ENCODE data around the gene MAML3.

MAML3 gene

GRCh38 chr4:139756391-139757180 lies 397.4 kb downstream of the MAML3 start:
- DNase-seq (ENCODE audit: insufficient read length, low spot score) (no peak), FAIRE-seq (no peak)
- TF ChIP-seq TAF1 (IDR thresholded peaks at IDR 0.05; ENCODE audit: low read depth, low read length): no peak
- TF ChIP-seq POLR2AphosphoS5 (IDR thresholded peaks at IDR 0.05; ENCODE audit: low read depth, low read length): no peak
- no peak for TF ChIP-seq POLR2A (IDR thresholded peaks at IDR 0.05; ENCODE audit: low read depth, low read length)
- no peak for TF ChIP-seq POU2F2 (IDR thresholded peaks at IDR 0.05; ENCODE audit: low read depth, low read length)
- TF ChIP-seq SPI1 (IDR thresholded peaks at IDR 0.05; ENCODE audit: low read depth, low read length): no peak
- TF ChIP-seq PAX5 (IDR thresholded peaks at IDR 0.05; ENCODE audit: insufficient read depth, low read length, severe bottlenecking): no peak

GRCh38 chr4:139754938-139755337 lies 399.0 kb downstream of the MAML3 start:
- DNase-seq (ENCODE audit: insufficient read length, low spot score) (no peak), FAIRE-seq (no peak)
- TF ChIP-seq POLR2AphosphoS5 (IDR thresholded peaks at IDR 0.05; ENCODE audit: low read depth, low read length) (no peak), POLR2A (IDR thresholded peaks at IDR 0.05; ENCODE audit: low read depth, low read length) (no peak), TAF1 (IDR thresholded peaks at IDR 0.05; ENCODE audit: low read depth, low read length) (no peak), PAX5 (IDR thresholded peaks at IDR 0.05; ENCODE audit: insufficient read depth, low read length, severe bottlenecking) (no peak), POU2F2 (IDR thresholded peaks at IDR 0.05; ENCODE audit: low read depth, low read length) (no peak), SPI1 (IDR thresholded peaks at IDR 0.05; ENCODE audit: low read depth, low read length) (no peak)

- no peak for TF ChIP-seq TAF1 (IDR thresholded peaks at IDR 0.05; ENCODE audit: low read depth, low read length)
- no peak for TF ChIP-seq POLR2A (IDR thresholded peaks at IDR 0.05; ENCODE audit: low read depth, low read length)
- TF ChIP-seq POU2F2 (IDR thresholded peaks at IDR 0.05; ENCODE audit: low read depth, low read length): no peak
- no peak for TF ChIP-seq SPI1 (IDR thresholded peaks at IDR 0.05; ENCODE audit: low read depth, low read length)
- TF ChIP-seq PAX5 (IDR thresholded peaks at IDR 0.05; ENCODE audit: insufficient read depth, low read length, severe bottlenecking): no peak
- no peak for TF ChIP-seq POLR2AphosphoS5 (IDR thresholded peaks at IDR 0.05; ENCODE audit: low read depth, low read length)
- DNase-seq (ENCODE audit: insufficient read length, low spot score) (no peak), FAIRE-seq (no peak)
Measured at GRCh38 chr4:139753686-139754085, 400.3 kb downstream of the MAML3 start.

GRCh38 chr4:139749835-139750498 lies 404.0 kb downstream of the MAML3 start:
- TF ChIP-seq TAF1 (IDR thresholded peaks at IDR 0.05; ENCODE audit: low read depth, low read length) (no peak), PAX5 (IDR thresholded peaks at IDR 0.05; ENCODE audit: insufficient read depth, low read length, severe bottlenecking) (no peak)
- no peak for FAIRE-seq
- no peak for DNase-seq (ENCODE audit: insufficient read length, low spot score)

GRCh38 chr4:139749338-139749737 lies 404.6 kb downstream of the MAML3 start:
- FAIRE-seq: no peak
- TF ChIP-seq POU2F2 (IDR thresholded peaks at IDR 0.05; ENCODE audit: low read depth, low read length) (no peak), SPI1 (IDR thresholded peaks at IDR 0.05; ENCODE audit: low read depth, low read length) (no peak), POLR2AphosphoS5 (IDR thresholded peaks at IDR 0.05; ENCODE audit: low read depth, low read length) (no peak), POLR2A (IDR thresholded peaks at IDR 0.05; ENCODE audit: low read depth, low read length) (no peak), TAF1 (IDR thresholded peaks at IDR 0.05; ENCODE audit: low read depth, low read length) (no peak), PAX5 (IDR thresholded peaks at IDR 0.05; ENCODE audit: insufficient read depth, low read length, severe bottlenecking) (no peak)
- no peak for DNase-seq (ENCODE audit: insufficient read length, low spot score)

- no peak for DNase-seq (ENCODE audit: insufficient read length, low spot score)
- no peak for FAIRE-seq
- TF ChIP-seq SPI1 (IDR thresholded peaks at IDR 0.05; ENCODE audit: low read depth, low read length) (no peak), POLR2A (IDR thresholded peaks at IDR 0.05; ENCODE audit: low read depth, low read length) (no peak), TAF1 (IDR thresholded peaks at IDR 0.05; ENCODE audit: low read depth, low read length) (no peak), POLR2AphosphoS5 (IDR thresholded peaks at IDR 0.05; ENCODE audit: low read depth, low read length) (no peak), PAX5 (IDR thresholded peaks at IDR 0.05; ENCODE audit: insufficient read depth, low read length, severe bottlenecking) (no peak), POU2F2 (IDR thresholded peaks at IDR 0.05; ENCODE audit: low read depth, low read length) (no peak)
Measured at GRCh38 chr4:139746431-139747171, 407.4 kb downstream of the MAML3 start.

- no peak for FAIRE-seq
- TF ChIP-seq TAF1 (IDR thresholded peaks at IDR 0.05; ENCODE audit: low read depth, low read length): no peak
- TF ChIP-seq POLR2A (IDR thresholded peaks at IDR 0.05; ENCODE audit: low read depth, low read length): no peak
Measured at GRCh38 chr4:139745111-139745639, 408.8 kb downstream of the MAML3 start.

GRCh38 chr4:139744232-139744631 lies 409.8 kb downstream of the MAML3 start:
- FAIRE-seq: no peak

More at GRCh38 chr4:139745111-139745639, 408.8 kb downstream of the MAML3 start:
- DNase-seq (ENCODE audit: insufficient read length, low spot score): no peak

GRCh38 chr4:139743027-139743426 lies 411.0 kb downstream of the MAML3 start:
- FAIRE-seq (no peak), DNase-seq (ENCODE audit: insufficient read length, low spot score) (no peak)
- TF ChIP-seq POLR2AphosphoS5 (IDR thresholded peaks at IDR 0.05; ENCODE audit: low read depth, low read length) (no peak), POU2F2 (IDR thresholded peaks at IDR 0.05; ENCODE audit: low read depth, low read length) (no peak), SPI1 (IDR thresholded peaks at IDR 0.05; ENCODE audit: low read depth, low read length) (no peak), PAX5 (IDR thresholded peaks at IDR 0.05; ENCODE audit: insufficient read depth, low read length, severe bottlenecking) (no peak), POLR2A (IDR thresholded peaks at IDR 0.05; ENCODE audit: low read depth, low read length) (no peak), TAF1 (IDR thresholded peaks at IDR 0.05; ENCODE audit: low read depth, low read length) (no peak)

More at GRCh38 chr4:139744232-139744631, 409.8 kb downstream of the MAML3 start:
- no peak for DNase-seq (ENCODE audit: insufficient read length, low spot score)
- TF ChIP-seq TAF1 (IDR thresholded peaks at IDR 0.05; ENCODE audit: low read depth, low read length): no peak
- TF ChIP-seq POLR2A (IDR thresholded peaks at IDR 0.05; ENCODE audit: low read depth, low read length): no peak
- no peak for TF ChIP-seq POU2F2 (IDR thresholded peaks at IDR 0.05; ENCODE audit: low read depth, low read length)
- no peak for TF ChIP-seq POLR2AphosphoS5 (IDR thresholded peaks at IDR 0.05; ENCODE audit: low read depth, low read length)
- TF ChIP-seq SPI1 (IDR thresholded peaks at IDR 0.05; ENCODE audit: low read depth, low read length): no peak
- no peak for TF ChIP-seq PAX5 (IDR thresholded peaks at IDR 0.05; ENCODE audit: insufficient read depth, low read length, severe bottlenecking)

Measured in GM12891 (cell line).